Cardiac fibroblast (primary cell): Measurements from ENCODE around the gene PIK3CD.

Experiments
- DNase-seq, 2 donors: peaks; one replicate each; pipeline versions ENCODE4 v3.0.0 to v3.0.0-alpha.2; 2010; ENCODE audit warnings: low read depth in 2 of 2
- H3K4me3 ChIP-seq, 2 donors: replicated peaks in 1 of 2; 1 replicate in 1 of 2; 2 replicates in 1 of 2; pipeline ENCODE4 v1.5.1; 2011; ENCODE audit warnings: low read depth in 2 of 2, low read length in 2 of 2, mild to moderate bottlenecking in 2 of 2, moderate library complexity in 1 of 2
- TF ChIP-seq, protein P1 (sequence below): IDR thresholded peaks from one replicate; pipeline ENCODE4 v1.5.1; 2011; ENCODE audit warnings: low read depth, mild to moderate bottlenecking, low read length, inconsistent platforms

PIK3CD gene

DNA sequence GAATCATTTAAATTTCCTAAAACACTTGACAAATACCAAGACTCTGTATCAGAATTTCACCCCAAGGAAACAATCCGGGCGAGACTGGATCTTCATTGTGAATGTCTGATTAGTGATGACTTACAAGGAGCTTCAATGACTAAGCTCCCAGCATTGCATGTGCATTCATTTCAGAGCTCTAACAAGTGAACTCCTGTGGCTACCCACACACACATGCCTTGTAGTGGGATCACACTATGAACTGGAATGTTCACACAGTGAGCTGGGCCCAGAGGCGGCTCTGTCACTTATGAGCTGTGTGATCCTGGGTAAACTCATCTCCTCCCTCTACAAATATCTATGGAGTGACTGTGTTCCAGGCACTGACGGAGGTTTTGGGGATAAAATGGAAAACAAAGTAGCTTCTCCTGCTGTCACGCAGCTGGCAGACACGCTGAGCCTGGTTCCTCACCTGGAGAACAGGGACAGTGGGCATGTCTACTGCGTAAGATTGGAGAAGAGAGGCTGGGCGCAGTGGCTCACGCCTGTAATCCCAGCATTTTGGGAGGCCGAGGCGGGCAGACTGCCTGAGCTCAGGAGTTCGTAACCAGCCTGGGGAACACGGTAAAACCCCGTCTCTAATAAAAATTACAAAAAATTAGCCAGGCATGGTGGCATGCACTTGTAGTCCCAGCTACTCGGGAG lies 115.4 kb downstream of the PIK3CD start:
- TF ChIP-seq, protein P1, sequence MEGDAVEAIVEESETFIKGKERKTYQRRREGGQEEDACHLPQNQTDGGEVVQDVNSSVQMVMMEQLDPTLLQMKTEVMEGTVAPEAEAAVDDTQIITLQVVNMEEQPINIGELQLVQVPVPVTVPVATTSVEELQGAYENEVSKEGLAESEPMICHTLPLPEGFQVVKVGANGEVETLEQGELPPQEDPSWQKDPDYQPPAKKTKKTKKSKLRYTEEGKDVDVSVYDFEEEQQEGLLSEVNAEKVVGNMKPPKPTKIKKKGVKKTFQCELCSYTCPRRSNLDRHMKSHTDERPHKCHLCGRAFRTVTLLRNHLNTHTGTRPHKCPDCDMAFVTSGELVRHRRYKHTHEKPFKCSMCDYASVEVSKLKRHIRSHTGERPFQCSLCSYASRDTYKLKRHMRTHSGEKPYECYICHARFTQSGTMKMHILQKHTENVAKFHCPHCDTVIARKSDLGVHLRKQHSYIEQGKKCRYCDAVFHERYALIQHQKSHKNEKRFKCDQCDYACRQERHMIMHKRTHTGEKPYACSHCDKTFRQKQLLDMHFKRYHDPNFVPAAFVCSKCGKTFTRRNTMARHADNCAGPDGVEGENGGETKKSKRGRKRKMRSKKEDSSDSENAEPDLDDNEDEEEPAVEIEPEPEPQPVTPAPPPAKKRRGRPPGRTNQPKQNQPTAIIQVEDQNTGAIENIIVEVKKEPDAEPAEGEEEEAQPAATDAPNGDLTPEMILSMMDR: no peak
- DNase-seq: peak; percentile 93 to 100
- H3K4me3 ChIP-seq: no peak overlapping the region

DNA sequence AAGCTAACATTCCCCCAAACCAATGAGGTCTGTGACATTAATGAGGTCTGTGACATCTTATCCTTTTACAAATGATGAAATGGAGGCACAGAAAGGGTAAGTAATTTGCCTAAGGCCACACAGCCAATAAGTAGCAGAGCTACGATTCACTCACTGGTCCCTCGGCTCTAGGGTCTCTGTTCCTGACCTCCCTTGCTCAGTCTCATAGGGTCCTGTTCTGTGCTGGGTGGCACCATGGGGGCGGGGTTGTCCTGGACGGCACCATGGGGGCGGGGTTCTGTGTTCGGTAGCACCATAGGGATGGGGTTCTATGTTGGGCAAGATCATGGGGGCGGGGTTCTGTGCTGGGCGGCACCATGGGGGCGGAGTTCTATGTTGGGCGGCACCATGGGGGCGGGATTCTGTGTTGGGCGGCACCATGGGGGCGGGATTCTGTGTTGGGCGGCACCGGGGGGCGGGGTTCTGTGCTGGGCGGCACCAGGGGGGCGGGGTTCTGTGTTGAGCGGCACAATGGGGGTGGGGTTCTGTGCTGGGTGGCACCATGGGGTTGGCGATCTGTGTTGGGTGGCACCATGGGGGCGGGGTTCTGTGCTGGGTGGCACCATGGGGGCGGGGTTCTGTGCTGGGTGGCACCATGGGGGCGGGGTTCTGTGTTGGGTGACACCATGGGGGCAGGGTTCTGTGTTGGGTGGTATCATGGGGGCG lies 116.6 kb downstream of the PIK3CD start:
- no peak overlapping the region for H3K4me3 ChIP-seq
- no peak for DNase-seq
- TF ChIP-seq, protein P1: no peak

DNA sequence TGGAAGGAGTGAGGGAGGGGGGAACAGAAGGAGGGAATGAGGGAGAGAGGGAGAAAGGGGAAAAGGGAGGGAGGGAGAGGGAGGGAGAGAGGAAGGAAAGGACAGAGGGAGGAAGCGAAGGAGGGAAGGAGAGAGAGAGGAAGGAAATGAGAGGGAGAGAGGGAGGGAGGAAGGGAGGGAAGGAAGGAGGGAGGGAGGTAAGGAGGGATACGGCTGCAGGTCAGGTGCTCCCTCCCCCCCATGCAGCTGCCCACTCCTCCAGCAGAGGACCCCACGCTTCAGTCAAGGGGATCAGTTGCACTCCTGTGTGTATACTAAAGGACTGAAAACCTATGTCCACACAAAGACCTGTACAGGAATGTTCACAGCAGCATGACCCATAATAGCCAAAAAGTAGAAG lies 117.5 kb downstream of the PIK3CD start:
- no peak for DNase-seq
- TF ChIP-seq, protein P1: no peak
- H3K4me3 ChIP-seq: no peak overlapping the region

DNA sequence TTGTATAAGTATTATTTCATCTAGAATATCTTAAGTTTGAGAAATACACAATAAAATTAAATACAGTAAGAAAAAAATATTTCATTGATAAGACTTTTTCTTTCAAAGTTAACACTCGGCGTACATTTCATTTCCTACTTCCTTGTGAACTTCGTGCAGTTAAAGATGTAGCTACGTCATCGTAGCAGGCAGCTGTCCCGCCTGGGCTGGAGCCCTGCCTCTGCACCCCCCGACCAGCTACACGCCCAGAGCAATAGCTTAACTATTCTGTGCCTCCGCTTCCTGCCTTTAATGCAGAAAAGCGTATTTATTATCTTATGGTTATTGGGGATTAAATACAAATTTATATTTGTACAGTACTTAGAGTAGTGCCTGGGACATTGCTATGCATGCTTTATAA lies 118.8 kb downstream of the PIK3CD start:
- DNase-seq: no peak
- no peak overlapping the region for H3K4me3 ChIP-seq
- TF ChIP-seq, protein P1: no peak

DNA sequence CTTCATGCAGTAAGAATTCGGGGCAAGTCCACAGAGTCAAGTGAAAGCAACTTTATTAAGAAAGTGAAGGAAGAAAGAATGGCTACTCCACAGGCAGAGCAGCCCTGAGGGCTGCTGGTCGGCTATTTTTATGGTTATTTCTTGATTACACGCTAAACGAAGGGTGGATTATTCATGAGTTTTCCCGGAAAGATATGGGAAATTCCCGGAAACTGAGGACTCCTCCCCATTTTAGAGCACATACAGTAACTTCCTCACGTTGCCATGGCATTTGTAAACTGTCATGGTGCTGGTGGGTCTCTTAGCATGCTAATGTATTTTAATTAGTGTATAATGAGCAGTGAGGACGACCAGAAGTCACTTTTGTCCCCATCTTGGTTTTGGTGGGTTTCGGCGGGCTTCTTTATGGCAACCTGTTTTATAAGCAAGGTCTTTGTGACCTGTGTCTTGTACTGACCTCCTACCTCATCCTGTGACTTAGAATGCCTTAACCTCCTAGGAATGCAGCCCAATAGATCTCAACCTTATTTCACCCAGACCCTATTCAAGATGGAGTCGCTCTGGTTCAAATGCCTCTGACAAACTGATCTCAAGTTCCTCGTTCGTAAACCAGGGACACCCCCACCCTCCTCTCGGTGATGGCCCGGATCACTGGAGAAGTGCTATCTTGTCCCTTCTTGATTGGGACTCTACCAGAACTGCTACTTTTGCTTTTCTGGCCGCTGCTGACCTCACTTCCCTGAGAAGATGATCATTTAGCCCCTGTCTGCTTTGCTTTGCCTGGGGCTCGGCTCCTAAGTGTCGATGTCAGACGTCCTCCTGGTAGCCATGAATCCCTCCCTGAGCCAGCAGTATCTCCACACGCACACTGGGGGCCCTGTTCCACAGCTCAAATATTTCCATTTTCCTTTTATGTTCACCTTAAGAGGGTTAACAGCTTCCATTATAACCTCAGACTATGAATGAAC lies 123.5 kb downstream of the PIK3CD start:
- no peak for DNase-seq
- TF ChIP-seq, protein P1: no peak
- H3K4me3 ChIP-seq: no peak overlapping the region

DNA sequence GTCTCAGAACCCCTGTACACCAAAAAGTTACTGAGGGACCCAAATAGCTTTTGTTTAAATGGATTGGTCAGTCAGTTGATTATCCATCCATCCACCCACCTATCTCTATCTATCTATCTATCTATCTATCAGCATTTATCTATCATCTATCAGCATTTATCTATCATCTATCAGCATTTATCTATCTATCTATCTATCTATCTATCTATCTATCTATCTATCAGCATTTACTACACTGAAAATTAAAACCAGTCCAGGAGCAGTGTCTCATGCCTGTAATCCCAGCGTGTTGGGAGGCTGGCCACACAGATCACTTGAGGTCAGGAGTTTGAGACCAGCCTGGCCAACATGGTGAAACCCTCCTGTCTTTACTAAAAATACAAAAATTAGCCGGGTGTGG lies 125.2 kb downstream of the PIK3CD start:
- no peak overlapping the region for H3K4me3 ChIP-seq
- TF ChIP-seq, protein P1: no peak
- no peak for DNase-seq
